ENCODE data around the gene LBX2.

- TF ChIP-seq CTCF (IDR thresholded peaks at IDR 0.05; ENCODE audit: low read depth, low read length, missing input control) = no peak
- no peak for TF ChIP-seq TAF1 (conservative IDR thresholded peaks at IDR 0.05)
- no peak for TF ChIP-seq GABPA (IDR thresholded peaks at IDR 0.05 in 1 of 2, conservative IDR thresholded peaks at IDR 0.05 in 1 of 2)
- TF ChIP-seq ZBTB33 (IDR thresholded peaks at IDR 0.05) = no peak
- TF ChIP-seq MAX (IDR thresholded peaks at IDR 0.05) = no peak
- TF ChIP-seq YY1 (IDR thresholded peaks at IDR 0.05) = no peak
- TF ChIP-seq REST (IDR thresholded peaks at IDR 0.05) = no peak
- no peak for TF ChIP-seq JUND (IDR thresholded peaks at IDR 0.05)
- TF ChIP-seq EGR1 (IDR thresholded peaks at IDR 0.05; ENCODE audit: low read depth in 2 of 2) = no peak
These were observed 1.2 kb upstream of the LBX2 start for GRCh38 chr2:74500578-74500946.
